Stimulated activated CD8-positive, alpha-beta memory T cell treated with anti-CD3 and anti-CD28 coated beads, Interleukin-4, amount 100 ng/mL, for 48 hours (primary cell): ENCODE data around the gene CCDC102B.
"Not testable (repeated sequence)": the region's sequence is repeated elsewhere in the genome, so short reads cannot be mapped to it uniquely, and the experiment has no call there.

ENCODE experiments used
- DNase-seq: peaks from one replicate; pipeline ENCODE4 v3.0.0-alpha.2; 2020

CCDC102B gene

GRCh38 chr18:68797871-68798270 is at the start of gene CCDC102B:
TSS of gene CCDC102B (plus strand) at chr18:68798080. CDS start at chr18:68836764, 38,684 bp downstream.
- no peak for DNase-seq

DNA sequence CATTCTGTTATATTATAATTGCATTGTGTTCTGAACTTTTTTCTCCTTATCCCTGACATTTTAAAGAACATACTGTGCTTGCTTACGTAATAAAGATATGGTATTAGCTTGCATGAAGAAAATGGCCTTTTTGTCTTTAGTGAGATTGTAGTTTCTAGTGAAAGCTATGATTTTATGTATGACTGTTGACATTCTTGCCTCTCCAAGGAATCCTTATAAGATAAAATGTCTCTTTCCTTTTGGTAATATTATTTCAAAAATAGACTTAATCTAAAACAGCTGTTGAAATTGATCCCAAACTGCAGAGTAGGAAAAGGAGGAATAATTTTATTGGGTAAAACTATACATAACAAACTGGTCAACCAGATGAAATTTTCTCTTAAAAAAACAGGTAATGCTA is 40.8 kb upstream of the CCDC102B start:
- DNase-seq, result no peak

DNA sequence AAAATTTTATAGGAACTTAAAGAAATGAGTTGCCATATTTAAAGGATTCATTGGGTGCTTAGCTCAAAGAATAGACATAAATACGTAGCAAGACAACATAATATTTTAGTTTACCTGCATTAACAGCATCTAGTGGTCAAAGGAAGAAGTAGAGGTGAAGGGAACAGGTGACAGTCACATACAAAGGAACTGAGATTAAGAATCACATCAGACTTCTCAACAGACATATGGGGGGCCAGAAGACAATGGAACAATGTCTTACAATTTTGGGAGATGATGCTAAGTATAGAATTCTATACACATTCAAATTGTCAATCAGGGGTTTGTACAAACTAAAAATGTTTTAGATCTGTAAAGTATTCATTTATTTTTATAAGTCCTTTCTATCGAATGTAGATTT is 38.6 kb upstream of the CCDC102B start:
- DNase-seq, result no peak

DNA sequence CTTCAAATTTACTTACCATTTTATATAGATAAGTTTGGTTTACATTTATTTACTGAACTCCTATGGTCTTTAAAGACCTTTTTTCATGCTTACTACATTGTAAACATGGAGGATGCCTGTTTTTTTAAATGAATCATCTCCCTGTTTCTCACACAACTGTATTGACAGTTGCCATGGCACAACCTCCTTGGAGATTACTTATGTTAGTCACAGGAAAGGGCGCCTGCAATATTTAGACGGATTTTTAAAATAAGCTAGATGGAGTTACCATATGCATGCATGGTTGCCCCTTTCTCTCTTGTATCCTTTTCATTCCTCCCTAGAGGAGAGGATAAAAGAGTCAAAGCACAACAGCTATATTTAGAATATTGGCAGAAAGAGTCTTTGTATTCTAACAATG is 34.8 kb upstream of the CCDC102B start:
- no peak for DNase-seq

- DNase-seq, result no peak
These were observed 33.9 kb upstream of the CCDC102B start for GRCh38 chr18:68764016-68764415.

DNA sequence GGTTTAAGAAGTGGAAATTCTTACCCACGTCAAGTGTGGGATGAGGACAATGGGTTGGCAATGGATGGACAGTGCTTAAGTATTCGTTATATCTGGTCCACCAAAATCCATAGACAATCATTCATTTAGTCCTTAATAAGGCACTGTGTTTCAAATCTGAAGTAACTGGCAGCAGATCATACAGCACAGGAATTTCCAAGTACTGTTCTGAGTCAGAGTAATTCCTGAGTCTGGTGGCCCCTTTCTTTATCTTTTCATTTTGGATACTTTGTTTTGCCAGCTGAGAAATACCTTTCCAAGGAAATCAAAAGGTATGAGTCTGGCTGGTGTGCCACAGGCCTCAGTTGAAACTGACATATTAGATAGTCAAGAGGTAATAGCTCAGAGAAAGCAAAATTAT is 31.4 kb upstream of the CCDC102B start:
- no peak for DNase-seq

- DNase-seq, result no peak
These were observed 28.4 kb upstream of the CCDC102B start for GRCh38 chr18:68769461-68769860.

DNA sequence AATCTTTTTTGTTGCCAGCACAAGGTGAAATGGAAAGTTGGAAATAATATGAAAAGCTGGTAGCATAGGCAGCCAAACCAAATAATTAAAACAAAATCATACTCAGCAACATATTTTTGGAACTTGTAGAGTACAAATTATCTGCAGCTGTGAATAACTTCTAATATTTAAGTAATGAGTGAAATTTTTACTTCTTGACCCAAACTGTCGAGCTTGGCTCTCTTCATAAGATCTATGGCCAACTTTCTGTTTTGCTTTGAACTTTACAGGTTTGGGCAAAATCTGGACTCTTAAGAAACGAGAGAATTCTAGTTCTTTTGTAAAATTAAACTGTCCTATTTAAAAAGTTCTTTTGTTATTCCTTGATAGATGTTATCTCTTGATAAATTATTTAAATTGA is 25.6 kb upstream of the CCDC102B start:
- DNase-seq, result no peak

- no peak for DNase-seq
These were observed 19.5 kb upstream of the CCDC102B start for GRCh38 chr18:68778280-68778886.

- DNase-seq, result no peak
These were observed 18.7 kb upstream of the CCDC102B start for GRCh38 chr18:68779169-68779568.

GRCh38 chr18:68780802-68781635 is 16.9 kb upstream of the CCDC102B start:
- no peak for DNase-seq

DNA sequence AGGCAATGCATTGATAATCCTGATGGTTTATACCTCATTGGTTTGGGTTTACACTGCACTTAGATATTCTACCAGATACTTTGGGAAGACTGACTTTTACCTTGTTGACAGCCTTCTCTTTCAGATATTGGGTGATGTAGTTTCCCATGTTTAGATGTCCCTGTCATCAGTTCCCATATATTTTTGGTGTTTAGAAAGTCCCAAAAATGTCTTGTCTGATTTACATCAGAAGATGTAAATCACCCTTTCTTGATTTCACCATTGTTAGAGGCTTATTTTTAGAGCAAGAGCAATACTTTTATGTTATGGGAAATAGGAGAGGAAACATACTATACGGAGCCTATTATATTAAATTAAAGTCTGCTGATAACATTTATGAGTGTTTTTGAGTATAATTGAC is 14.4 kb upstream of the CCDC102B start:
- DNase-seq, result no peak

DNA sequence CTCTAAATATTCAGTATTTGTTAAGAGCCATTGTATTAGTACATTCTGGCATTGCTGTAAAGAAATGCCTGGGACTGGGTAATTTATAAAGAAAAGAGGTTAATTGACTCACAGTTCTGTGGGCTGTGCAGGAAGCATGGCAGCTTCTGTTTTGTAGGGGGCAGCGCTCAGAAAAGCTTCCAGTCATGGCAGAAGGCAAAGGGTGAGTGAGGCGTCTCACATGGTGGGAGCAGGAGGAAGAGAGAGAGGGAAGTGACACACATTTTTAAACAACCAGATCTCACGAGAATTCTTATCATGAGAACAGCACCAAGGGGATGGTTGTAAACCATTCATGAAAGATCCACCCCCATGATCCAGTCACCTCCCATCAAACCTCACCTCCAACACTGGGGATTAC is 13.8 kb upstream of the CCDC102B start:
- DNase-seq, result no peak

DNA sequence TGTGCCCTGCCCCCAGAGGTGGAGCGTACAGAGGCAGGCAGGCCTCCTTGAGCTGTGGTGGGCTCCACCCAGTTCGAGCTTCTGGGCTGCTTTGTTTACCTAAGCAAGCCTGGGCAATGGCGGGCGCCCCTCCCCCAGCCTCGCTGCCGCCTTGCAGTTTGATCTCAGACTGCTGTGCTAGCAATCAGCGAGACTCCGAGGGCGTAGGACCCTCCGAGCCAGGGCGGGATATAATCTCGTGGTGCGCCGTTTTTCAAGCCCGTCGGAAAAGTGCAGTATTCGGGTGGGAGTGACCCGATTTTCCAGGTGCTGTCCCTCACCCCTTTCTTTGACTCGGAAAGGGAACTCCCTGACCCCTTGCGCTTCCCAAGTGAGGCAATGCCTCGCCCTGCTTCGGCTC is 7.6 kb upstream of the CCDC102B start:
- not testable (repeated sequence) for DNase-seq

- no peak for DNase-seq
These were observed 6.1 kb upstream of the CCDC102B start for GRCh38 chr18:68791801-68792200.

DNA sequence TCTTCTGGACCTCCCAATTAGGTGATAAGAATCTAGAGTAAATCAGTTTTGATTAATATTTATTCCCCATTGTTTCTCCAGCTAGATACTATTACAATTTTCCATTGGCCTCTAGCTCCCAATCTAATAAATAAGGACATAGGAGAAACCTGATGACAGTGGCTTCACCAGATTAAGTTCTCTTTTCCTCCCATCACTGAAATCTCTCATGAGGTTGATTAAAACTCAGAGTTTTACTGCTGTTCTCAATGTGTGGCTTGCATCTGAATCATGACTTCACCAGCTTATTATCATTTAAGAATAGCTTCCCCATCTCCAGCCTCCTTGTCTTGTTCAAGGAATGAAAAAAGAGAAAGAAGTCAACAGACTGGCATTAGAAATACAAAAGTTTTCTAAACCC is 3.9 kb upstream of the CCDC102B start:
- DNase-seq, result no peak

DNA sequence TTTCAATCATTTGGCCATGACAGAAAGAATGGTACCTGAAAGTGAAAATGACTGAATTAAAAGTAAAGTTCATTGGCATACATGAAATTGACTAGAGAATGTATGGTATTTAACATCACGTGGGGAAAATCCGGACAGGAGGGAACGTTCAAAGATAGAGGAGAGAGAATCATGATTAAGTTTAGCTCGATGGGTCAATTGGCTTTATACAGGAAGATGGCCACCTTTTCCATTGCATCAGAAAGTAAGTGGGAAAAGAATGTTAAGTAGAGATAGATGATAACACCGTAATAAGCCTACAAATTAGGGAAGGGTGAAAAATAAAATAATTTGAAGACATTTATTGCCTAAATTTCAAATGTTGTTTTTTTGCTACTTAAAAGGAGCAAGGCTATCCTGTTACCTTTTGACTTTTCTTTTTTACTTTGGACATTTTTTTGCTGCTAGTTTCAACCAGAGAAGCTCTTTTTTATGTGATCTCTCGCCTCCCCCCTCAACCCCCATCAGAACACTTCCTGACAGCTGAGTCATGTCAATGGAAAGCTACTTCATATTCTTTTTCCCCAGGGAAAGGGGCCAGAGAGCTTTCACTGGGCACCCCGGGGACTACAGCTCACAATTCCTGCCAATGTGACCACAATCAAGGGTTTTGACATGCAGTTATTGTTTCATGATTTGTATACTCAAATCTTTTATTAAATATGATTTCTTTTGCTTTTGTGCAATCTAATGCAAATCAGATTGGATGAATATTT is 767 bp upstream of the CCDC102B start:
- DNase-seq, result no peak

- no peak for DNase-seq
These were observed 2.2 kb downstream of the CCDC102B start for GRCh38 chr18:68800075-68800474.

- no peak for DNase-seq
These were observed 5.5 kb downstream of the CCDC102B start for GRCh38 chr18:68803356-68803755.

- DNase-seq, result no peak
These were observed 19.7 kb downstream of the CCDC102B start for GRCh38 chr18:68817584-68817983.

GRCh38 chr18:68818584-68818983 is 20.7 kb downstream of the CCDC102B start:
- DNase-seq, result no peak

DNA sequence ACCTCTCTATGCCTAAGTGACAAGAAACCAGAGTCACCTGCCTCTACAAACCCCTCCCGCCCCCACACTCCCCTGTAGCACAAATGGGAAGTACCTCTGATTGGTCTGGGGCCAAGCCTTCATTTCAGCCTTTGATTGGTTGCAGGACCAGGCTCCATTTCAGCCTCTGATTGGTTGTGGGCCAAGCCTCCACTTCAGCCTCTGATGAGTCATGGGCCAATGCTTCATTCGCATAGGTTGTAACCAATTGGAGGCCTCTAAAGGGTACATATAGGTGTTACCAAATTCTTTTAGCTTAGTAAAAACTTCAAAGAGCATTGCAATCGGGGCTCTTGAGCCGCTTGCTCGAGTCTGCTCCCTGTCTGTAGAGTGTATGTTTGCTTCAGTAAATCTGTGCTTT is 25.0 kb downstream of the CCDC102B start:
- no peak for DNase-seq

- DNase-seq, result no peak
These were observed 28.2 kb downstream of the CCDC102B start for GRCh38 chr18:68826121-68826520.
